CD14-positive monocyte (primary cell): ENCODE data around the gene FLRT3. TPM values are rescaled to one million over a fixed set of nuclear protein-coding genes. Genes with fewer than 3 reads are reported as not detected.

Source experiments
- DNase-seq, 3 donors: peaks; one replicate each; pipeline ENCODE4 v3.0.0-alpha.2; 2011 to 2022
- H2AFZ ChIP-seq: 2 replicates; pipeline ENCODE4 v1.6.0; 2012; ENCODE audit warnings: mild to moderate bottlenecking, low read depth, low read length, inconsistent platforms; ENCODE audit not compliant: insufficient read depth, poor library complexity, severe bottlenecking
- H3K27ac ChIP-seq, 2 donors: 1 replicate in 1 of 2; 2 replicates in 1 of 2; pipeline ENCODE4 v1.5.1; 2012 to 2013; ENCODE audit warnings: low read length in 2 of 2, control low read depth in 1 of 2, inconsistent platforms in 1 of 2, low read depth in 1 of 2, mild to moderate bottlenecking in 1 of 2
- H3K27me3 ChIP-seq, 2 donors: one replicate each; pipeline versions ENCODE4 v1.6.0 to v1.6.1; 2011 to 2013; ENCODE audit warnings: low read length in 2 of 2; ENCODE audit not compliant: control insufficient read depth in 2 of 2, insufficient read depth in 2 of 2
- H3K36me3 ChIP-seq, 2 donors: replicated peaks in 1 of 2; 1 replicate in 1 of 2; 2 replicates in 1 of 2; pipeline versions ENCODE4 v1.5.1 to v1.6.1; 2012 to 2013; ENCODE audit warnings: low read length in 2 of 2, control low read depth in 1 of 2, inconsistent platforms in 1 of 2, mild to moderate bottlenecking in 1 of 2; ENCODE audit not compliant: insufficient read depth in 2 of 2, control insufficient read depth in 1 of 2
- H3K4me1 ChIP-seq, 2 donors: 1 replicate in 1 of 2; 2 replicates in 1 of 2; pipeline versions ENCODE4 v1.5.1 to v1.6.1; 2012 to 2013; ENCODE audit warnings: low read length in 2 of 2, control low read depth in 1 of 2, inconsistent platforms in 1 of 2, mild to moderate bottlenecking in 1 of 2, moderate library complexity in 1 of 2; ENCODE audit not compliant: insufficient read depth in 2 of 2, control insufficient read depth in 1 of 2
- H3K4me2 ChIP-seq: replicated peaks from 2 replicates; pipeline ENCODE3; 2012; ENCODE audit warnings: low read length, moderate library complexity, mild to moderate bottlenecking; ENCODE audit not compliant: poor library complexity, severe bottlenecking; ENCODE audit errors: extremely low read depth
- H3K4me3 ChIP-seq, 3 experiments: fragments of 200-600 bp in 1 of 3; sonication (generic) in 1 of 3; replicated peaks in 1 of 3; 1 replicate in 2 of 3; 2 replicates in 1 of 3; pipeline ENCODE4 v1.5.1; 2011 to 2013; ENCODE audit warnings: low read length in 3 of 3, mild to moderate bottlenecking in 3 of 3, control low read depth in 2 of 3, low read depth in 2 of 3, inconsistent platforms in 1 of 3, moderate library complexity in 1 of 3
- H3K79me2 ChIP-seq: 2 replicates; pipeline ENCODE4 v1.6.0; 2012; ENCODE audit warnings: mild to moderate bottlenecking, control low read depth, inconsistent platforms, low read length, moderate library complexity; ENCODE audit not compliant: insufficient read depth
- H3K9ac ChIP-seq: 2 replicates; pipeline ENCODE4 v1.6.0; 2017; ENCODE audit warnings: low read length, mild to moderate bottlenecking; ENCODE audit not compliant: insufficient read depth, poor library complexity, severe bottlenecking
- H3K9me3 ChIP-seq, 2 donors: replicated peaks in 1 of 2; 1 replicate in 1 of 2; 2 replicates in 1 of 2; pipeline versions ENCODE4 v1.5.1 to v1.6.1; 2012 to 2013; ENCODE audit warnings: low read length in 2 of 2, control low read depth in 1 of 2; ENCODE audit not compliant: control insufficient read depth in 1 of 2, insufficient read depth in 1 of 2
- H4K20me1 ChIP-seq: 2 replicates; pipeline ENCODE4 v1.6.0; 2012; ENCODE audit warnings: mild to moderate bottlenecking, low read length, control low read depth, moderate library complexity; ENCODE audit not compliant: insufficient read depth
- H3K27ac Mint-ChIP-seq, 7 donors: one replicate each; pipeline ENCODE4 v1.8.0; 2020; ENCODE audit warnings: mild to moderate bottlenecking in 7 of 7, mixed read lengths in 7 of 7, moderate library complexity in 6 of 7, inconsistent platforms in 2 of 7
- H3K27me3 Mint-ChIP-seq, 3 donors: one replicate each; pipeline ENCODE4 v1.8.0; 2021 to 2022; ENCODE audit warnings: low read depth in 3 of 3, mild to moderate bottlenecking in 3 of 3, mixed read lengths in 3 of 3, moderate library complexity in 3 of 3, inconsistent platforms in 1 of 3
- H3K36me3 Mint-ChIP-seq, 2 donors: one replicate each; pipeline ENCODE4 v1.8.0; 2020; ENCODE audit warnings: mixed read lengths in 2 of 2, inconsistent platforms in 1 of 2, mild to moderate bottlenecking in 1 of 2
- H3K4me1 Mint-ChIP-seq: one replicate; pipeline ENCODE4 v1.8.0; 2020; ENCODE audit warnings: mild to moderate bottlenecking, mixed read lengths
- H3K4me3 Mint-ChIP-seq, 2 donors: one replicate each; pipeline ENCODE4 v1.8.0; 2020; ENCODE audit warnings: mild to moderate bottlenecking in 2 of 2, mixed read lengths in 2 of 2, moderate library complexity in 1 of 2
- H3K9me3 Mint-ChIP-seq, 7 donors: one replicate each; pipeline ENCODE4 v1.8.0; 2020 to 2022; ENCODE audit warnings: mixed read lengths in 7 of 7, mild to moderate bottlenecking in 6 of 7, moderate library complexity in 6 of 7, inconsistent platforms in 2 of 7
- WGBS: methylation state at CpG from one replicate; pipeline ENCODE4 v1.1.5; 2013; ENCODE audit warnings: missing lambda C conversion rate; ENCODE audit not compliant: insufficient coverage; 5-methylcytosine and 5-hydroxymethylcytosine counted together
- intact Hi-C, 2 donors: fragments of 100-400 bp; cut with micrococcal nuclease; formaldehyde crosslinking; loops; one replicate each; pipeline versions ENCODE4 v1.15.0 to v1.15.1; 2023
- polyA minus RNA-seq: library from RNA; depleted of rRNA, polyadenylated mRNA; stranded (reverse); fragments of >200 nt; gene quantifications from 2 replicates; pipeline ENCODE4 v1.2.3, GENCODE V29; 2012
- polyA plus RNA-seq, 3 donors: library from polyadenylated mRNA; depleted of rRNA in 1 of 3; unstranded in 2 of 3; stranded (reverse) in 1 of 3; fragments of 300-500 nt in 2 of 3; fragments of >200 nt in 1 of 3; fragmentation: Illumina TruSeq in 2 of 3; gene quantifications; 1 replicate in 2 of 3; 2 replicates in 1 of 3; pipeline ENCODE4 v1.2.3, GENCODE V29; 2012 to 2021
- total RNA-seq, 12 experiments: library from RNA in 1 of 12; stranded (reverse) in 1 of 12; fragments of 120-200 nt in 1 of 12; gene quantifications; one replicate each; pipeline ENCODE4 v1.2.4 and lab custom pipeline; 2013 to 2026; ENCODE audit warnings: mixed read lengths in 6 of 12, inconsistent platforms in 1 of 12
- TF ChIP-seq, protein P1 (sequence below): fragments of 200-600 bp; IDR thresholded peaks from one replicate; pipeline ENCODE4 v1.8.0; 2022; ENCODE audit warnings: antibody characterized with exemption, mild to moderate bottlenecking

The FLRT3 gene
- total RNA-seq (2013), result 0.06 TPM
- polyA plus RNA-seq (not detected), polyA minus RNA-seq (not detected in 2 replicates), total RNA-seq (lab: John Stamatoyannopoulos, UW) (0 to 2.0 (median 0.05) reads per million in 11 experiments)

DNA sequence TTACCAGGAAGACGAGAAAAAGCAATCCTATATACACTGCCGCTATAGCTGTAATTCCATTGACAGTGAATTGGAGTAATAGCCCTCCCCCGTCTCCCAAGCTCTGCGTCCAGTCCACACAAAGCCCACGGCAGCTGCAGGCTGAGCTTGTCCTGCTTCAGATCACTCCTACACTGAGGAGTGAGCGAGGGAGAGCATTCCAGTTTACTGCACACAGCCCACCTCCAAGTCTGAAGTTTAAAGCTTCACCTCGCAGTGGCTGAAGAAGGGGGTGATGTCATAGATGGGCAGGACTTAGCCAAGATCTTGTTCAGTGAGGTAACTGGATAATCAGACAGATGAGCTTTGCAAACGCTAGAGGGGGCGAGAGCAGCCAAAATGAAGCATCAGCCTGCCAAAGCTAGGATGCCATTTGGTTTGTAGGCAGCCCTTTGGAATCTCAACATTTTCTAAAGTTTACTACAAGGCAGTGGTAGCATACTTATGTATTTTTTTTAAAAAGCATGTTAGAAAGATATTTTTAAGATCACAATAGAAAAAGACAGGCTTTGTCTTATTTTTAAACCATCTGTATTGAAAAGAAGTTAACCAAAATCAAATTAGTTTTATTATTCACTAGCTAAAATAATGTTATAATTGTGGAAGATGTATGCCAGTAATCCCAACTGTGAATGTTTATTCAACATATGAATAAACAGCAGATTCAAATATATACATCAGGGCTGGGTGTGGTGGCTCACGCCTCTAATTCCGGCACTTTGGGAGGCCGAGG, at the start of gene FLRT3:
FLRT3 (minus strand) TSS at position 213 of the 772 bp plus-strand sequence. CDS start 10,106 bp downstream, outside the sequence.
- intact Hi-C loops, result no loop called here
- H3K36me3 Mint-ChIP-seq, result no peaks in the 10 kb centered on the region
- Histone ChIP-seq H4K20me1 (no peaks in the 10 kb centered on the region), H3K4me2 (no peak within 1 kb of the TSS), H3K36me3 (no peaks in the 10 kb centered on the region), H3K27ac (no peak within 1 kb of the TSS), H3K4me1 (no peaks in the 10 kb centered on the region), H2AFZ (no peak within 1 kb of the TSS), H3K4me3 (no peak within 1 kb of the TSS), H3K9me3 (no peaks in the 10 kb centered on the region), H3K79me2 (no peaks in the 10 kb centered on the region), H3K27me3 (no peaks in the 10 kb centered on the region), H3K9ac (no peak within 1 kb of the TSS)
- no peaks in the 10 kb centered on the region for H3K9me3 Mint-ChIP-seq
- H3K27me3 Mint-ChIP-seq, result peaks cover 0 to 2% (median 0%) of the 10 kb centered on the region in 3 donors
- no peak within 1 kb of the TSS for H3K4me3 Mint-ChIP-seq
- DNase-seq, result no peak
- TF ChIP-seq, protein P1, sequence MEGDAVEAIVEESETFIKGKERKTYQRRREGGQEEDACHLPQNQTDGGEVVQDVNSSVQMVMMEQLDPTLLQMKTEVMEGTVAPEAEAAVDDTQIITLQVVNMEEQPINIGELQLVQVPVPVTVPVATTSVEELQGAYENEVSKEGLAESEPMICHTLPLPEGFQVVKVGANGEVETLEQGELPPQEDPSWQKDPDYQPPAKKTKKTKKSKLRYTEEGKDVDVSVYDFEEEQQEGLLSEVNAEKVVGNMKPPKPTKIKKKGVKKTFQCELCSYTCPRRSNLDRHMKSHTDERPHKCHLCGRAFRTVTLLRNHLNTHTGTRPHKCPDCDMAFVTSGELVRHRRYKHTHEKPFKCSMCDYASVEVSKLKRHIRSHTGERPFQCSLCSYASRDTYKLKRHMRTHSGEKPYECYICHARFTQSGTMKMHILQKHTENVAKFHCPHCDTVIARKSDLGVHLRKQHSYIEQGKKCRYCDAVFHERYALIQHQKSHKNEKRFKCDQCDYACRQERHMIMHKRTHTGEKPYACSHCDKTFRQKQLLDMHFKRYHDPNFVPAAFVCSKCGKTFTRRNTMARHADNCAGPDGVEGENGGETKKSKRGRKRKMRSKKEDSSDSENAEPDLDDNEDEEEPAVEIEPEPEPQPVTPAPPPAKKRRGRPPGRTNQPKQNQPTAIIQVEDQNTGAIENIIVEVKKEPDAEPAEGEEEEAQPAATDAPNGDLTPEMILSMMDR, result no peak
- 33% methylated on average over 6 of the region's 12 CpGs for WGBS
- no peak within 1 kb of the TSS for H3K27ac Mint-ChIP-seq
- H3K4me1 Mint-ChIP-seq, result no peaks in the 10 kb centered on the region

DNA sequence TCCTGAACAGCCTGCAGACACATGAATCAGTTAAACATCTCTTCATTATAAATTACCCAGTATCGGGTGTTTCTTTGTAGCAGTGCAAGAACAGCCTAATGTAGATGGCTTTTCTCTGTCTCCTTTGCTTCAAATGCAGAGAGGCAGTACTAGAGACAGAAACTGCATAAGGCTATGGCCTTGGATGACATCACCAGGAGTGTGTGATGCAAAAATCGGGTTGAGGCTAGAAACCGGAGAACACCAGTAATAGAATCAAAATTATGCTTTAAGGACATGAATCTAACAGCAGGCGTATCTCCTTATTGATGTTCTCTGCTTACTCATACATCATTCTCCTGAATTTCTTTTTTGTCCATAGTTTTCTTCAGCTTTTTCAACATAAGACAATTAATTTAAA, 49.3 kb upstream of the FLRT3 start:
- Histone ChIP-seq H3K36me3 (no peaks in the 10 kb centered on the region), H3K9me3 (peaks cover 20% of the 10 kb centered on the region in 2 donors), H3K79me2 (no peaks in the 10 kb centered on the region), H3K27me3 (no peaks in the 10 kb centered on the region), H2AFZ (no peak overlapping the region), H3K4me1 (no peaks in the 10 kb centered on the region), H4K20me1 (no peaks in the 10 kb centered on the region), H3K9ac (no peak overlapping the region), H3K4me2 (no peak overlapping the region), H3K27ac (no peak overlapping the region), H3K4me3 (no peak overlapping the region)
- intact Hi-C loops, result no loop called here
- WGBS, result 93% methylated on average over 2 of the region's 4 CpGs
- Mint-ChIP-seq H3K36me3 (no peaks in the 10 kb centered on the region), H3K9me3 (peaks cover 0 to 24% (median 15%) of the 10 kb centered on the region in 7 donors), H3K4me1 (no peaks in the 10 kb centered on the region), H3K27ac (peak overlapping the region in 1 of 7 donors; percentile 68), H3K27me3 (peaks cover 0 to 1% (median 0%) of the 10 kb centered on the region in 3 donors), H3K4me3 (no peak overlapping the region)
- TF ChIP-seq, protein P1, result no peak
- no peak for DNase-seq
